HG03175 (cell line): ENCODE data around the gene SYF2.
"Not testable (repeated sequence)": the region's sequence is repeated elsewhere in the genome, so short reads cannot be mapped to it uniquely, and the experiment has no call there.

Experiments used
- ATAC-seq: cut with Tn5 transposase; IDR thresholded peaks from one replicate; pipeline ENCODE4 v1.9.1; 2021; ENCODE audit warnings: mild to moderate bottlenecking, moderate library complexity; ENCODE audit not compliant: unreplicated experiment

The SYF2 gene

DNA sequence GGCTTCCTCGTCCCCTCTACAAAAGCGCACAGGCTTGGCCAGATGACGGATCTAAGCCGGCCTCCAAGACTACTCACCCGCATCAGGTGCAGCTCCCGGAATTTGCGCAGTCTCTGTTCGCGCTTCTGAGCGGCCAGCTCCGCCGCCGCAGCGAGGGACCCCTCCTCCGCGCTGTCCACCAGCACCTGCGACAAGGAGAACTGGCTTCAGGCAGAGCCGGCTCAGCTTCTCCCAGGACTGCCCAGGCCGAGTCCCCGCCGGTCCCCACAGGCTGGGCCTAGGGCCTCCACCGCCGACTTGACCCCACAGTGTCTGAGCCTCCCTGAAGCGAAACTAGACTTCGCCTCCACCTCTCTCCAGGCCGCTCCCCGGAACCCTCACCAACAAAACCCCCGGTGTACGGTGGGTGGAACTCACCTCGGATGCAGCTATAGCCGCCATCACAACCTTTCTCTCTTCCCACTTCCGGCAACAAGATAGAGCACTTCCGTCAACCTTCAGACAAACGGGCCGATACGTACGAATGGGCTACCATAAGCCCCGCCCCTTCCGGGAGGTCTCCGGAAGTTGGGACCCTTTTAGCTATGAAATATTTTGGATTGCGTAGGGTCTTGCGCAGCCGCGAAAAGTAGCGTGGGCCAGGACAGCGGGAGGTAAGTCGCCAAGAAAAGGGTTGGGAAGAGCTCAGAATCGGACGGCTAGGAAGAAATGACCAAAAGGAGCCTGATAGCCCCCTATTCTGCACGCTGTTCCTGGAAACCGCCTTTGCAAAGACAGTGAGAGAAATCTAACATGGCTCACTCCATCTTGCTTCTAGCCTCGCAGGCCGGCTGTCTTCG is at the start of gene SYF2:
SYF2 (minus strand) TSS at position 476 of the 839 bp plus-strand sequence; CDS start at position 441, 35 bp downstream.
- ATAC-seq = peak; percentile 76

GRCh38 chr1:25279693-25280111 is 47.4 kb upstream of the SYF2 start:
- ATAC-seq = not testable (repeated sequence)

DNA sequence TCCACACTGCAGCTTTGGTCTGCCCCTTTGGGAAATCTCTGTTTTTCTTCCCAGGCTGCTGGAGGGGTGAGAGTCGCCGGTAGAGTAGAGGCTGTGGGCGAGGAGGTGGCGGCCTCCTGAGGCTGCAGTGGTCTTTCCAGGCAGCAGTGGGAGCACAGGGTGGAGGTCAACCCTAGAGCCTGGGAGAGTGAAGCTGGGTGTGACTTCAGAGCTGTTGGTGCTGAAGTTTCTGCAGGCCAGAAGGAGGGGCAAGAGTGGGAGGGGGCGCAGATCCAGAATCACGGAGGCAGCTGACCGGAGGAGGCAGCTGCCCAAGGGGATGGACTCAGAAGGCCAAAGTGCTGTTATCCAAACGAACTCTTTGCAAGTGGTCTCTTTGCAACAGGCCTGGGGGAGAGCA is 46.5 kb upstream of the SYF2 start:
- not testable (repeated sequence) for ATAC-seq

- ATAC-seq = not testable (repeated sequence)
Observed at GRCh38 chr1:25278358-25278757, 46.1 kb upstream of the SYF2 start.

- ATAC-seq = not testable (repeated sequence)
Observed at GRCh38 chr1:25277295-25277694, 45.0 kb upstream of the SYF2 start.

GRCh38 chr1:25275648-25276047 is 43.3 kb upstream of the SYF2 start:
- not testable (repeated sequence) for ATAC-seq

- ATAC-seq = not testable (repeated sequence)
Observed at GRCh38 chr1:25272238-25272637, 39.9 kb upstream of the SYF2 start, which contains the start of gene RHD. RHD (plus strand) TSS chr1:25272509; CDS start chr1:25272548, 39 bp downstream.

DNA sequence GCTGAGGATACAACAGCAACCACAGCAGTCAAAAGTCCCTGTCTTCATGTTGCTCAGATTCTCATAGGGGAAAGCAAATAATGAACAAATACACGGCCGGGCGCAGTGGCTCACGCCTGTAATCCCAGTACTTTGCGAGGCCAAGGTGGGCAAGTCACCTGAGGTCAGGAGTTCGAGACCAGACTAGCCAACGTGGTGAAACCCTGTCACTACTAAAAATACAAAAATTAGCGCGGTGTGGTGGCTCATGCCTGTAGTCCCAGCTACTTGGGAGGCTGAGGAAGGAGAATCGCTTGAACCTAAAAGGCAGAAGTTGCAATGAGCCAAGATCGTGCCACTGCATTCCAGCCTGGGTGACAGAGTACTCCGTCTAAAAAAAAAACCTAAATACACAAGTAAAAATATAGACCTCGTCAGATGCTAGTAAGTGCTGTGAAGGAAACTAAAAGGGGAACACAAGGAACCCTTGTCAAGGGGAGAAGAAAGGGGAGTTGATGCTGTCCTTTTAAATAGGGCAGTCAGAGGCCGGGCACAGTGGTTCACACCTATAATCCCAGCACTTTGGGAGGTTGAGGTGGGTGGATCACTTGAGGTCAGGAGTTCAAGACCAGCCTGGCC is 36.0 kb upstream of the SYF2 start:
- ATAC-seq = not testable (repeated sequence)

DNA sequence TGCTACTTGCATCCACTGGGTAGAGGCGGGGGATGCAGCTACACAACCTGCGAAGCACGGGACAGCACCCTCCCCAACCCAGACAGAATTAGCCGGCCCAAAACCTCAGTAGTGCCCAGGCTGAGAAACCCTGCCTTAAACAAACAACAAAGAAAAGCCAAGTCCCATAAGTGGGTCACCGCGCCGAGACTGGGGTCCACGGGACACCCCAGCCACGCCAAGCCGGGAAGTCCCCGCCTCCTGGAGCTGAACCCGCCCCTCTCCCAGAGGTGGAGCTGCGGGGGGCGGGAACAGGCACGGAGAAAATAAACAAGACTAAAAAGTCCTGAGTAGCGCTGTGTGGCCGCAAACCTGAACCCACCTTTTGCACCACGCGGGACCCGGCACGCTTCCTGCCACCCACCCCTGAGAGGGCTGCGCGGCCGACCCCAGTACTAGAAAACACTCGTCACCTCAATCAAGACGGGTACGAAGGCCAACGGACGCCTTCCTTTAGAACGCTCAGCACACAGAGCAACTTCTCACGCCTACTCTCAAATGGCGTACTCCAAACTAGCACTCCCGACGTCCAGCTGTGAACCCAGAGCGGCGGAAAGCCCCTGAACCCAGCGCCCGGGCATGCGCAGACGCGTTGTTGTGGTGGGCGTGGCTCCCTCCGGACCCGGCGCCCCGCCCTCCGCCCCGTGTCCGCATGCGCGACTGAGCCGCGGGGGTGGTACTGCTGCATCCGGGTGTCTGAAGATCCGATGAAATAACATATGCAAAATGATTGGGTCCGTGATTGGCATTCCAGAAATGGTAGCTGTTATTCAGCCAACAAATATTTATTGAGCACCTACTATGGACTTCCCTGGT is 35.2 kb upstream of the SYF2 start:
- ATAC-seq = peak; percentile 71

- peak; percentile 40 for ATAC-seq
Observed at GRCh38 chr1:25266554-25267287, 34.4 kb upstream of the SYF2 start.

DNA sequence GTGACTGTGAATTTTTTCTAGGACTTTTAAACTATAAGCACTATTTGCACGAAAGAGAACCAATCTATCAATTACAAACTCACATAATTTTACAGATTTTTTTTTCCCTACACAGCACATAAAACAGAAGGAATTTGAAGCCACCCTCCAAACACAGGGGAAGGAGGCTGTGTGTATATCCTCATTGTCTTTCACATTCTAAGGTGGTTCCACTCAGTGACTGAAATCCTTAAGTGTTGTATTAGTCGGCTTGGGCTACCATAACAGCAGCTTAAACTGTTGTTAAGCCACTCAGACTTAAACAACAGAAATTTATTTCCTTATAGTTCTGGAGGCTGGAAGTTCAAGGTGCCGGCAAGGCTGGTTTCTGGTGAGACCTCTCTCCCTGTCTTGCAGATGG is 28.0 kb upstream of the SYF2 start:
- not testable (repeated sequence) for ATAC-seq

DNA sequence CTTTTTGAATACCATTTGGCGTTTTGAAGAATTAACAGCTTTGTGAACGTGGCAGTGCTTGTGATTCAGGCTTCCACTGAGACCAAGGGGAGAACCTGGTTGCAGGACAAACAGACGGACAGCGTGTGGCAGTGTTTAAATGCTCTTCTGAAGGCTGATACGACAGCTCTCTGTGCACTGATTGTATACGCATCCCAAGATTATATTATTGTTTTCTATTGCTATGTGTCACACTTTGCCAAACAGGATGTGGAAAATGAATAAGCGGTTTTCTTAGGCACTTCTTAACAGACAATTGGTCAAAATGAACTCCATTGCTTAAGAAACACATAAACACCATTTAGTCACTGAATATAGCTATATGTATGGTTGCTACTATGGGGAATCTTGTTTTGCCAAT is 27.5 kb upstream of the SYF2 start:
- not testable (repeated sequence) for ATAC-seq

- ATAC-seq = no peak
Observed at GRCh38 chr1:25257196-25257595, 24.9 kb upstream of the SYF2 start.

- ATAC-seq = no peak
Observed at GRCh38 chr1:25256578-25256965, 24.3 kb upstream of the SYF2 start.

- no peak for ATAC-seq
Observed at GRCh38 chr1:25255706-25256577, 23.6 kb upstream of the SYF2 start.

- ATAC-seq = no peak
Observed at GRCh38 chr1:25253911-25254310, 21.6 kb upstream of the SYF2 start.

DNA sequence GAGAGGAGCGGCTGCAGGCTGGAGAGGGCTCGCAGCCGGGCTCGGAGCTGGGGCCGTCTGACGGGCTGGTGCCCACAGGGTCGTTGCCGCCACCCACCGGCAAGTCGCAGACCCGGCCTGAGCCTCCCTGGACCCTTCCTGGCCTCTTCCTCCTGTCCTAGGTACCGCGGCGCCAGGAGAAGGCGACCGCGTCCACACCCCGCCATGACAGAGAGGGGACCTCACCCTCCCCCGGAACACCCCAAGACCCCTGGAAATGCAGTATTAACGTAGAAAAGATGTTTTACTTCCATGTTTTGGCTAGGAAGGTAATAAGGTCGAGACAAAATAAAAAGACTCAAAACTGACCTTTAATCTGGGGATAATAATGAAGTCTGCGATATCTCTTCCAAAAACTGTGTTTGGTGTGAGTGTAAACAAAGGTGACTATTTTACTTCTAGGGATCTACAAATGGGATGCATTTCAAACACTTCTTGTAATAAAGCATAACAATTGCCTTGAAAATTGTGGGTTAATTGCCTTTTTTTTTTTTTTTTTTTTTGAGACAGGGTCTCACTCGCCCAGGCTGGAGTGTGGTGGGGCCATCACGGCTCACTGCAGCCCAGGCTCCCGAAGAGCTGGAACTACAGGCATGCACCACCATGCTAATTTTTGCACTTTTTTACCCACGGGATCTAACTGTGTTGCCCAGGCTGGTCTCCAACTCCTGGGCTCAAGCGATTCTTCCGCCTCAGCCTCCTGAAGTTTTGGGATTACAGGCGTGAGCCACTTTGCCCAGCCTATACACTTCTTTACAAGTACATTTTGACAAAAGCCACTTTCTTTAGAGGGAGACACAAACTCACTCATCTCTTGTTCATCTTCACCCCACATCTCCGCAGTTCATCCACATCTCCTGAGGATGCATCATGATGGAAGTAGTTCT is 15.8 kb upstream of the SYF2 start:
- ATAC-seq = peak; percentile 61

DNA sequence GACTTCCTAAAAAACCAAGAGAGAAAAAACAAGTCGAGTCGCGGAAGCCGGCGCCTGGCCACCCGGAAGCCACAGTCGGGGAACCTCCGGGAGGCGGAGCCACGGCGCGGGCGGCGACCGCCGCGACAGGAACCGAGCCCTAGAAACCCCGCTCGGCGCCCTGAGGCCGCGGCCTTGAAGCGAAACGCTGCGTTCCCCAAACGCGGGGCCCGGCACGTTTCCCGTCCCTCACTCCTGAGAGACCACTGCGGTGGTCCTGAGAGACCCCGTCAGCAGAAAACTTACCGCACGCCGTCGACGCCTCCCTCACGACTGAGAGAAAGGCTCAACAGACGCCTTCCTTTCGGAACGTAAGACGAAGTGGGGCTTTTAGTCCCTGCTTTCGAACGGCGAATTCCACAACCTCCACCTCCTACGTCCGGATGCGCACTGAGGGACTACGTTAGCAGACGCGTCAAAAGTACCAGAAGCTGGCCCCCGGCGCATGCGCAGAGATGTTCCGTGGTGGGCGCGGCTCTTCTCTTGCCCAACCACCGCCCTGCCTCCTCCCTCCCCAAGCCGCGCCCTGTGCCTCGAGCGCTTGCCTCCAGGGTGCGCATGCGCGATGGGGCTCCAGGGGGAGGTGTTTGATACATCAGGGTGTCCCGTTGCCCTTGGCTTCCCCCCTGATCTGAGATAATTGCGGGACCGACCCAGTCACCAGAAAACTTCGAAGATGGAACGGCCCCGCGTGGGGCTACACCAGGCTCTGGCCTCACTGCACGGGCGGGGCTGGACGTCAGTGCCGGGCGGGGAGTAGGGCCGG is 14.9 kb upstream of the SYF2 start, which contains the start of gene RSRP1:
RSRP1 (minus strand) TSS at position 431 of the 805 bp plus-strand sequence. CDS start 491 bp downstream, outside the sequence.
- ATAC-seq = peak; percentile 79
